Ascending aorta (tissue), 2 donors: ENCODE results near the gene ASRGL1. TPM values are rescaled to one million over a fixed set of nuclear protein-coding genes. Genes with fewer than 3 reads are reported as not detected.
A peak's percentile ranks its signal among the peaks of the same experiment; 100 is the strongest.
"Not testable (repeated sequence)": the region's sequence is repeated elsewhere in the genome, so short reads cannot be mapped to it uniquely, and the experiment has no call there.

Source experiments
- DNase-seq, 2 donors: peaks; one replicate each; pipeline ENCODE4 v3.0.0-alpha.2; 2019; ENCODE audit warnings: low spot score in 2 of 2
- H3K27ac ChIP-seq, 2 donors: fragments of 200-600 bp; sonication (generic); one replicate each; pipeline ENCODE4 v1.5.1; 2016 to 2017; ENCODE audit warnings: mild to moderate bottlenecking in 1 of 2
- H3K27me3 ChIP-seq: fragments of 200-600 bp; sonication (generic); one replicate; pipeline ENCODE4 v1.5.1; 2017
- H3K36me3 ChIP-seq, 2 donors: fragments of 200-600 bp; sonication (generic); one replicate each; pipeline ENCODE4 v1.5.1; 2016
- H3K4me1 ChIP-seq, 2 donors: fragments of 200-600 bp; sonication (generic); one replicate each; pipeline ENCODE4 v1.5.1; 2016 to 2017; ENCODE audit warnings: mild to moderate bottlenecking in 1 of 2
- H3K4me3 ChIP-seq, 2 donors: fragments of 200-600 bp; sonication (generic); one replicate each; pipeline ENCODE4 v1.5.1; 2016 to 2017; ENCODE audit warnings: mild to moderate bottlenecking in 1 of 2
- H3K9me3 ChIP-seq, 2 donors: fragments of 200-600 bp; sonication (generic); one replicate each; pipeline ENCODE4 v1.5.1; 2016
- intact Hi-C: fragments of 100-400 bp; cut with DNase I; formaldehyde crosslinking; loops from one replicate; pipeline ENCODE4 v1.15.1; 2023
- total RNA-seq: library from RNA; depleted of rRNA; stranded (reverse); fragments of >200 nt; gene quantifications from one replicate; pipeline ENCODE4 v1.1.0, GENCODE V29; 2016
- TF ChIP-seq, protein P1 (sequence below), 3 experiments: fragments of 200-600 bp in 2 of 3; fragments of 450-650 bp in 1 of 3; sonication (generic) in 2 of 3; IDR thresholded peaks; one replicate each; pipeline ENCODE4 v1.5.1; 2016 to 2019; ENCODE audit warnings: antibody characterized with exemption in 3 of 3, mild to moderate bottlenecking in 1 of 3, moderate library complexity in 1 of 3

ASRGL1 gene
- total RNA-seq, 1 donor from 2014 or later: 69.8 TPM

DNA sequence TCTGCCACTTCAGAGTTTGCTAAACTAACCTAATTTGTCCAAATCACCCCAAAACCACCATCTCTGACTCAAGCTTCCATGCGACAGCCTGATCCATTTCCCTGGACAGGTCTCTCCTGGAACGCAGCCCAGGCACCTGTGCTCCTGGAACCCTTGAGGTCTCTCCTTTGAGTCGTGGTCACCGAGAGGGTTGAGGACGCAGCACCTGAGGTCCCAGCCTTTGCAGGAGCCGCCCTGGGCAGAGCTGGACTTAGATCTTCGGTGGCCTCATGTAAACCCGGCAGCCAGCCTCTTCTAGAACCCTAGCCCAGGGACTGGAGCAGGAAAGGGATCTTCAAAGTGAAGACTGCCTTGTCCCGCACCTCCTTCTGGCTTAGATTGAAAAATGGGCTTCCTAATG is 37.6 kb downstream of the ASRGL1 start:
- Histone ChIP-seq H3K27me3 (no peaks in the 10 kb centered on the region), H3K4me3 (no peak overlapping the region), H3K9me3 (no peaks in the 10 kb centered on the region), H3K36me3 (no peaks in the 10 kb centered on the region), H3K27ac (no peak overlapping the region), H3K4me1 (no peaks in the 10 kb centered on the region)
- DNase-seq: no peak
- intact Hi-C loops: no loop called here
- TF ChIP-seq, protein P1, sequence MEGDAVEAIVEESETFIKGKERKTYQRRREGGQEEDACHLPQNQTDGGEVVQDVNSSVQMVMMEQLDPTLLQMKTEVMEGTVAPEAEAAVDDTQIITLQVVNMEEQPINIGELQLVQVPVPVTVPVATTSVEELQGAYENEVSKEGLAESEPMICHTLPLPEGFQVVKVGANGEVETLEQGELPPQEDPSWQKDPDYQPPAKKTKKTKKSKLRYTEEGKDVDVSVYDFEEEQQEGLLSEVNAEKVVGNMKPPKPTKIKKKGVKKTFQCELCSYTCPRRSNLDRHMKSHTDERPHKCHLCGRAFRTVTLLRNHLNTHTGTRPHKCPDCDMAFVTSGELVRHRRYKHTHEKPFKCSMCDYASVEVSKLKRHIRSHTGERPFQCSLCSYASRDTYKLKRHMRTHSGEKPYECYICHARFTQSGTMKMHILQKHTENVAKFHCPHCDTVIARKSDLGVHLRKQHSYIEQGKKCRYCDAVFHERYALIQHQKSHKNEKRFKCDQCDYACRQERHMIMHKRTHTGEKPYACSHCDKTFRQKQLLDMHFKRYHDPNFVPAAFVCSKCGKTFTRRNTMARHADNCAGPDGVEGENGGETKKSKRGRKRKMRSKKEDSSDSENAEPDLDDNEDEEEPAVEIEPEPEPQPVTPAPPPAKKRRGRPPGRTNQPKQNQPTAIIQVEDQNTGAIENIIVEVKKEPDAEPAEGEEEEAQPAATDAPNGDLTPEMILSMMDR (IDR thresholded peaks at IDR 0.05): no peak

DNA sequence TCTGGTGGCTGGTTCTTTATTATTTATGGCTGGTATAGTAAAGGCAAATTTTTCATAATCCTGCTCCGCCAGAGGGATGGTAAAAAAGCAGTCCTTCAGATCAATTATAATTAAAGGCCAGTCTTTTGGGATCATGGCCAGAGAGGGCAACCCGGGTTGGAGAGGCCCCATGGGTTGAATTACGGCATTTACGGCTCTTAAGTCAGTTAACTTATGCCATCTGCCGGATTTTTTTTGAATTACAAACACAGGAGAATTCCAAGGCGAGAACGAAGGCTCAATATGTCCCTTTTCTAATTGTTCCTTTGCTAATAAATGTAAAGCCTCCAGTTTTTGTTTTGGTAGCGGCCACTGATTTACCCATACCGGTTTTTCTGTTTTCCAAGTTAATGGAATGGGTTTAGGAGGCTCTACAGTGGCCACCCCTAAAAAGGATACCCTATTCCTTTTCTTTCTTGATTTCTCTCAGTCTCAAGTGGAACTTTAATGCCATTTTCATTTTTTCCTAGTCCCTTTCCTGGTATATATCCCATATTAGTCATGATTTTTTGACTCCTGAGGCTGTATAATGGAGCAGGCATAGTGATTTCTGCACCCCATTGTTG is 41.3 kb downstream of the ASRGL1 start:
- TF ChIP-seq, protein P1 (IDR thresholded peaks at IDR 0.05): peak; percentile 36 to 58 (median 47)
- not testable (repeated sequence) for H3K9me3 ChIP-seq, H3K4me3 ChIP-seq, DNase-seq, H3K27ac ChIP-seq, H3K36me3 ChIP-seq, H3K4me1 ChIP-seq, H3K27me3 ChIP-seq
- intact Hi-C loops: loop anchor here (1.0 kb wide), 1 partner anchor 38 kb away; no protein-coding TSS in a partner anchor

DNA sequence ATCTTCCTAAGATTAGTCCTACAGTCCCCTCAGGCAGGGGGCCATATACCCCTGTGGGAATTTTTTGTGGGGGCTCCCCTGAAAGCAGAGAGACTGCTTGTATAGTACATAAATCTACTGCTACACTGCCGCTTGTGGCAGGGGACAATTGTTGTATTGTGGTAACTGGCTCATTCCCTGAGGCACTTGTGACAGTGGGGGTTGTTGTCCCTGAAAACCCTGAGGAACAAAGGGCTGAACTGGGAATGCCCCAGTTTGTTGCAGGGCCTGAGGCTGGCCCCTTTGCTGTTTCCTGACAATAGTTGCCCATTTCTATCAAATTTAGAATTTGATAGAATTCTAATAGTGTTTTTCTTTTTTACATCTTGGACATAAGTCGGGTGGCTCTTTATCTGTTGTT is 42.3 kb downstream of the ASRGL1 start:
- H3K4me1 ChIP-seq, H3K27me3 ChIP-seq, H3K4me3 ChIP-seq, H3K9me3 ChIP-seq, DNase-seq, intact Hi-C loops, H3K36me3 ChIP-seq, H3K27ac ChIP-seq: not testable (repeated sequence)

DNA sequence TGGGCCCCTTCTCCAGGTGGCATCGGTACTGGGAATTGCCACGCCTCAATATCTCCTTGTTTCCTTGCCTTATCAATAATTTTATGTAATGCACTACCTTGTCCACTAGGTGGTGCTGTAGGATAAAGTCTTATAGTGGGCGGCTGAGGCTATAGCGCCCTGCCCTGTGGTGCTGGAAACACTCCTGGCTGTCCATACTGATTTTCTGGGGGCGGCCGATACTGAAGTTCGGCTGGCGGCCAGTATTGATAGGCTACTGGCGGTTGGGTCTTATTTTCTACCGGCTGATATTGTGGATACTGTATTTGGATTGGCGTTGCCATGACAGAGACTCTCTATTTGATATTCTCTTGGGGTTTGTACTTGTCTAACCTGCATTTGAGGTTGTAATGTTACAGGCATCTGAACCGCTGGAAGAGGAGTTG is 43.6 kb downstream of the ASRGL1 start:
- intact Hi-C loops: loop anchor here (2.0 kb wide), 2 partner anchors 36 to 314 kb away; no protein-coding TSS in a partner anchor
- TF ChIP-seq, protein P1 (IDR thresholded peaks at IDR 0.05): peak; percentile 73 to 85 (median 78)
- H3K27ac ChIP-seq, H3K9me3 ChIP-seq, H3K27me3 ChIP-seq, H3K36me3 ChIP-seq, DNase-seq, H3K4me1 ChIP-seq: not testable (repeated sequence)
- H3K4me3 ChIP-seq: peak overlapping the region in 1 of 2 donors; percentile 30

DNA sequence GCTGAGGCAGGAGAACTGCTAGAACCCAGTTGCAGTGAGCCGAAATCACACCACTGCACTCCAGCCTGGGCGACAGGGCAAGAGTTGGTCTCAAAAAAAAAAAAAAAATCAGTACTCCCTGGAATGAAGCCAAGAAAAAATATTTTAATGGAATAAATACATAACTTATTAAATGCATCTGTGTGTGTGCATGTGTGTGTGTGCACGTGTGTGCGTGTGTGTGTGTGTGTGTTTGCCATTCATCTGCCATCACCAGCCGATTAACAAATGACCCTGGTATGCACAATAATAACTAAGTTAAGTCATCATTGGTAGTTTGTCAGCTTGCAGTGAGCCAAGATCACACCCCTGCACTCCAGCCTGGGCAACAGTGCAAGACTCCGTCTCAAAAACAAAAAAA is 46.6 kb downstream of the ASRGL1 start:
- intact Hi-C loops: no loop called here

DNA sequence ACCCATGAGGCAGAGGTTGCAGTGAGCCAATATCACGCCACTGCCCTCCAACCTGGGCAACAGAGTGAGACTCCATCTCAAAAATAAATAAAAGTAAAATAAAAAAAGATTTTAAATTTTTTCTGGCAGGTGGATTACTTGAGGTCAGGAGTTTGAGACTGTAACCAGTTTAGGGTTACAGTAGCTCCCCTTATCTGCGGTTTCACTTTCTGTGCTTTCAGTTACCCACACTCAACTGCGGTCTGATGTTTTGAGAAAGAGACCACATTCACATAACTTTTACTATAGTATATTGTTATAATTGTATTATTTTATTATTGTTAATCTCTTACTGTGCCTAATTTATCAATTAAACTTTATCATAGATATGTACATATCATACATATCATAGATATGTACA is 48.8 kb downstream of the ASRGL1 start:
- DNase-seq, intact Hi-C loops, H3K27me3 ChIP-seq, H3K4me1 ChIP-seq, H3K27ac ChIP-seq, H3K4me3 ChIP-seq, H3K36me3 ChIP-seq, H3K9me3 ChIP-seq: not testable (repeated sequence)

More for the DNA sequence above, 46.6 kb downstream of the ASRGL1 start:
- TF ChIP-seq, protein P1 (IDR thresholded peaks at IDR 0.05): no peak
- no peak overlapping the region for H3K27ac ChIP-seq
- no peak for DNase-seq
- no peaks in the 10 kb centered on the region for H3K36me3 ChIP-seq
- H3K4me1 ChIP-seq: peaks cover 0 to 5% of the 10 kb centered on the region in 2 donors
- no peaks in the 10 kb centered on the region for H3K9me3 ChIP-seq
- no peak overlapping the region for H3K4me3 ChIP-seq
- no peaks in the 10 kb centered on the region for H3K27me3 ChIP-seq

DNA sequence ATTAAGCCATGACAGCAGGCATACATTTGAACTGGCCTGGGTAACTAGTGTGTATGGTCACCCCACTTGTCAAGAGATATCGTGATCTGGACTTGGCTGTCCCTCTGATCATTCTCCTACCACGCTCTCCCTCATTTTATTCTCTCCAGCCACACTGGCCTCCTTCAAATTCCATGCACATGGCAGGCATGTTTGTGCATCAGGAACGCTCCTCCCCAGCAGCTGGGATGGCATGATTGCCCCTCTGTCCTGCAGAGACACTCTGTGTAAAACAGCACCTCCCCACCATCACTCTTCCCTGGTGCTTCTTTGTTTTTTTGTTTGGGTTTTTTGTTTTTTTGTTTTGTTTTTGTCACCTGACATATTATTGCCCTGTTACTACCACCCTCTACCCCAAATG is 50.1 kb downstream of the ASRGL1 start:
- H3K27ac ChIP-seq: no peak overlapping the region
- intact Hi-C loops: no loop called here
- TF ChIP-seq, protein P1 (IDR thresholded peaks at IDR 0.05): no peak
- DNase-seq: no peak
- H3K9me3 ChIP-seq: no peaks in the 10 kb centered on the region
- H3K27me3 ChIP-seq: no peaks in the 10 kb centered on the region
- no peaks in the 10 kb centered on the region for H3K4me1 ChIP-seq
- H3K36me3 ChIP-seq: no peaks in the 10 kb centered on the region
- no peak overlapping the region for H3K4me3 ChIP-seq
